GM18507 (cell line): ENCODE results near the gene CPPED1.

Source experiments
- DNase-seq: peaks from one replicate; pipeline ENCODE4 v3.0.0; 2011; ENCODE audit warnings: low read depth; ENCODE audit not compliant: insufficient read length; ENCODE audit errors: extremely low spot score
- FAIRE-seq: peaks from 2 replicates; lab custom pipeline; 2011; peaks lifted over from hg19 to GRCh38; lab: Jason Lieb, UNC

CPPED1 gene

DNA sequence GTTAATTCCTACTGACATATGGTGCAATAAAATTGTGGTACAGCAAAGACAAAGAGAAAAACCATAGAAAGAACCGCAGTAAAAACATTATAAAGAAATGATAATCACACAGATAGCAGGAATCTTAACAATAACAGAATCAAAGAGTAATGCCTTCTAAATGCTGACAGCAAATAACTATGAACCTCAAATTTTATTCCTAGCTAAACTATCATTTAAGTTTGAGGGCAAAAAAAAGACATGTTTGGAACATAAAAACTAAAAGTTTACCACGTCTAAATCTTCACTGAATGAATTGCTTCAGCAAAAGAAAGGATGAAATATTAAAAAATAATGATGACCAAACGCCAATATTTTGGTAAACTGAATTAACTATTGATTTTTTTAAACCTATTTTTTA, 135.8 kb downstream of the CPPED1 start:
- DNase-seq (no peak), FAIRE-seq (no peak)

DNA sequence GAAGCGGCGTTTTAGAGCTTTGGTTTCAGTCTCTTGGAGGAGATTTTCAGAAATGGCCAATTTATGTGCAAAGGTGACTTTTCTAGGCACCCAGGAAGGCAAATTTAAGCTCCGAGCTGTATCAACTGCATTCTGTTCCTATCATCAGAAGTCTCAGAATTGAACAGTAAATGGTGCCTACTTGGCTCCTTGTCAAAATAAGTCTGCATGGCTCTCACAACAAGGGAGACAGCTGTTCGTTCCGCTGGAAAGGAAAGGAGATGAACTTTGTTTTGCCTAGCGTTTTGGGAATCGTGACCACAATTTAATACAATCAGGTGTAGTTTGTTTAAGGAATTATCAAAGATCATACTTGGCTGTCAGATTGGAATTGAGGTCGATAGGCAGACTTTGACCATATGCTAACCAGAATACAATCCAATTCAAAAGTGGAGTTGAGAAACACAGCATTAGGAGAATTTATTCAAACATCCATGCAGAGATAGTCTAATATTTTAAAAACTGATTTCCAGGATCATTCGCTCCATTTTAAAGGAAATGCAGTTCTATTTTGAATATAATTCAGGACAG, 139.4 kb downstream of the CPPED1 start:
- DNase-seq (no peak), FAIRE-seq (no peak)

DNA sequence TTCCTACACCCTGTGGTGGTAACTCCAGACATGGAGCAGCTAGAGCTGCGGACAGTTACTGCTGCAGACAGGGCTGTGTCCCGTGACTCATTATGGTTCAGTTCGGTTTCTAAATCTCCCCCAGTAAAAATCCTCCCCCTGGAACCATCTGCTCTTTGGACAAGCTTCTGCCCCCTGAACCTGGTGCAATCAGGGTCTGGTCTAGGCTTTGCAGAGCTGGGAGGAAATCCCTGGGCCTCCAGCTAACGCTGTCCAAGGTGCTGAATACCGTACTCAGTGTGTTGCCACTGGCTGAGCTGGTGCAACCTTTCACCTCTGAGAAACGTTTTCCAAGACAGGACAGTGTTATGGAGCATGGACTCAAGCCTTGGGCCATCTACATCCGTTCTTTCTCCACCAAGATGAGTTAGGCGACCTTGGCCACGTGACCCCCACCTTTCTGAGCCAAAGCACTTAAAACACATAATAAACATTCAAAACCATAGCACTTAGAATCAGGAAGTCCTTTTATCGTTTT, 142.0 kb downstream of the CPPED1 start:
- FAIRE-seq (no peak), DNase-seq (no peak)

DNA sequence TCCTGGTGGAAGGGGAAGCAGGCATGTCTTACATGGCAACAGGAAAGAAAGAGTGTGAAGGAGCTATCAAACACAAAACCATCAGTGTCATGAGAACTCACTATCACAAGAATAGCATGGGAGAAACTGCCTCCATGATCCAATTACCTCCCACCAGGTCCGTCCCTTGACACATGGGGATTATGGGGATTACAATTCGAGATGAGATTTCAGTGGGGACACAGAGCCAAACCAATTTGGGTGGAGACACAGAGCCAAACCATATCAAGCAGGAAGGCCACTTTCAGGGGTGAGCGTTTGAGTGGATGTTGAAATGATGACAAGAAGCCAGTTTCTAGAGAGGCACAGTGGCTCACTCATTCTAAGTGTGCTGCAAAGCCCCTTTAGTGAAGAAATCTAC, 143.8 kb downstream of the CPPED1 start:
- DNase-seq, result no peak
- FAIRE-seq, result no peak

DNA sequence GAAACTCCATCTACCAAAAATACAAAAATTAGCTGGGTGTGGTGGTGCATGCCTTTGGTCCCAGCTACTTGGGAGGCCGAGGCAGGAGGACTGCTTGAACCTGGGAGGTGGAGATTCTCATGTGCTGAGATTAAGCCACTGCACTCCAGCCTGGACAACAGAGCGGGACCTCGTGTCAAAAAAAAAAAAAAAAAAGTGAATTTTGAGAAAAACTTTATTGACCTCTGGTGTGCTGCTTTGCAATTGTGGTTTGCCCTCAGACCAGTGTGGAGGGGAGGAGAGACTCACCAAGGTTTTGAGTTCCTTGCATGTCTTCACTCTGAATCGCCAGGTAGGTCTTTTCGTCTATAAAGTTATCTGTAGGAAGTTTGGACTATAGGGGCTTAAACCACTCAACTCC, 145.2 kb downstream of the CPPED1 start:
- DNase-seq, result no peak
- no peak for FAIRE-seq

DNA sequence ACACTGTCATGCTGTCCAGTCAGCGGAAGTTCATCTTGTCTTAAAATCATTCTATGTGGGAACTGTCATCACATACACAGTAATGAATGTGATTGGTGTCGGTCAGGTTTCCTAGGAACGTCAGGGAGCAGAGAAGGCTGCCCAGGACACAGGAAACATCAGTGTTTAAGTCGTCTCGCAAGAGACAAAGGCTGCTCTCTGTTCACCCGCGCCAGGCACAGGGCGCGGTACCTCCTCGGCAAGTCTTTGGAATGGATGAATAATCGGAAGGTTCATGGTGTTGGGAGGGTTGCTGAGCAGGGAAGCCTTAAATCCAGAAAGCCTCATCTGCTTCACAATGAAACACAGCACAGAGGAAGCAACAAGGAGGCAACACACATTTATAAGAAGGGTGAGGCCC, 148.2 kb downstream of the CPPED1 start:
- FAIRE-seq (no peak), DNase-seq (no peak)

DNA sequence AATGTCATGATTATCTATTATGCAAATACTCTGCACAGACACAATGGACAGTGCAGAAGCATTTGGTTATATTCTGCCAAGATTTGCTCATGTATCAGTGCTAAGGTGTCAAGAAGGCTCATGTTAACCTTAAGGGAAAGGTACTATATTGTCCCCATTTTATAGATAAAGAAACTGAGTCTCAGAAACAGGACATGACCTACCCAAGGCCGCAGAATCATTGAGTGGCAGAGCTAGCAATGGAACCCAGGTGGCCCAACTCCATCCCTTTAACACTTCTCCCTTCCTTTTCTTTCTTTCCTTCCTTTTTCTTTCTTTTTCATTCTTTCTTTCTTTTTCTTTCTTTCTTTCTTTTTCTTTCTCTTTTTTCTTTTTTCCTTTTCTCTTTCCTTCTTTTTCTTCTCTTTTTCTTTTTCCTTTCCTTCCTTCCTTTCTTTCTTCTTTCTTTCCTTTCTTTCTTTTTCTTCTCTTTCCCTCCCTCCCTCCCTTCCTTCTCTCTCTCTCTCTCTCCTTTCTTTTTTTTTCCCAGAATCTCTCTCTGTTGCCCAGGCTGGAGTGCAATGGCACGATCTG, 149.8 kb downstream of the CPPED1 start:
- FAIRE-seq, result no peak
- DNase-seq, result no peak

DNA sequence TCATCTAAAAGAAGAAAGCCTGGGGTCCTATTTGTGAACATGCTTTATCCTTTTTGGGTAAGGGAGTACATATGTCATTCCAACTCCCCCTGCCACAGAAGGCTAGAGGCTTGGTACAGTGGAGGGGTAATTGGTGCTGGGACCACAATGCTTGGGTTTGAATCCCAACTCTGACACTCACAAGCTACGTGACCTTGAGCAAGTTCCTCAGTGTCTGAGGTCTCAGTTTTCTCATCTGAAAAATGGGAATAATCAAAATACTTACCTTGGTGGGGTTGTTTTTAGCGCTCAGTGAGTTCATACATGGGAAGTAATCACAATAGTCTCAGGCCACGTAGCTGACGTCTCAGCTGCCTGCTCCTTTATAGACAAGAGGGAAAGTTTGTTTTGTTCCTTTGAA, 150.8 kb downstream of the CPPED1 start:
- FAIRE-seq (no peak), DNase-seq (no peak)

DNA sequence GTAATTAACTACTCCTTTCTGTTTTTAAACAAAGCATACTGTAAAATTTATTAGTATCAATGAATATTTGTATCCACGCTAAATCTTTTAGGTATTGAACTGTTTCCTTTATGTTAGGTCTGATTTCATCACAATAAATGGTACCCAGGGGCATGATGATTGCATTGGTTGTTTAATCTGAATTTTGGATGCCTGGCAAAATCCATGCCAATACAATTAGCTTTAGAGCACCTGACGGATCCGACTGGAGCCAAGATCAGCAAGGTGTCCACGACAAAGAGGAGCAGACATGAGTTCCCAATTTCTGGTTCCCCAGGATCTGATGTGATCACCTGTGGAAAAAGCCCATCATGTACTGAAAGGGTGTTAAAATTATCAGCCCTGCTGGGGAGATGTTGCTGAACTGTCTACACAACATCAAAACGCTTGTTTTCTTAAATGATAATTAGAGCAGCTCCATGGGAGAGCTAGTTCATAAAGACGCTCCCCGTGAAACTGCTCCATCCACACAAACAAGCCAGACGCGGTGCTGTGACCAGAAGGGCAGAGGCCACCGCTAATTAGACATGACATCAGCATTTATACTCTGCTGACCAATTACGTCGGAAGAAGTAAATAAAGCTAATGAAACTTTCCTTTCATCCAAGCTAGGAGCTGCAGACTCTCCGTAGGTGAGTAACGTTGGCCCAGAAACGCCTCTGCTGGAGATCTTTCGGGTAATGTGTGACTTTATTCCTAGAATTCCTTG, 151.7 kb downstream of the CPPED1 start:
- FAIRE-seq, result no peak
- no peak for DNase-seq

DNA sequence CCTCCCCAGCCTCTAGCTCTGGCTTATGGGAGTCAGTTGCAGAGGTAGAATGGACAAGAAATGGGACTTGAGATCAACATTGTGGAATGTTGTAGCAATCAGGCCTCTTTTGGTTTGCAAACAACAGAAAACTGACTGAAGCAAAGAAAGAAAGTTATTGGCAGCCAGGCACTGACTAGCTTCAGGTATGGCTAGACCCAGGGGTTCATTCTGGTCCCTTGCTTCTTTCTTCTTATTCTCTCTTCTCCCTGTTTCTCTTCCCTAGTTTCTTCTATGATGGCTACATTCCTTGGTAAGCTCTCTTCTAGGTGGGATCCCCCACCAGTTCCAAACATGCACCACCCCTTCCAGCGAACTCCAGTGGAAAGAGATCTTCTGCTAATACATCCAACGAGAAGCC, 154.3 kb downstream of the CPPED1 start:
- FAIRE-seq (no peak), DNase-seq (no peak)

DNA sequence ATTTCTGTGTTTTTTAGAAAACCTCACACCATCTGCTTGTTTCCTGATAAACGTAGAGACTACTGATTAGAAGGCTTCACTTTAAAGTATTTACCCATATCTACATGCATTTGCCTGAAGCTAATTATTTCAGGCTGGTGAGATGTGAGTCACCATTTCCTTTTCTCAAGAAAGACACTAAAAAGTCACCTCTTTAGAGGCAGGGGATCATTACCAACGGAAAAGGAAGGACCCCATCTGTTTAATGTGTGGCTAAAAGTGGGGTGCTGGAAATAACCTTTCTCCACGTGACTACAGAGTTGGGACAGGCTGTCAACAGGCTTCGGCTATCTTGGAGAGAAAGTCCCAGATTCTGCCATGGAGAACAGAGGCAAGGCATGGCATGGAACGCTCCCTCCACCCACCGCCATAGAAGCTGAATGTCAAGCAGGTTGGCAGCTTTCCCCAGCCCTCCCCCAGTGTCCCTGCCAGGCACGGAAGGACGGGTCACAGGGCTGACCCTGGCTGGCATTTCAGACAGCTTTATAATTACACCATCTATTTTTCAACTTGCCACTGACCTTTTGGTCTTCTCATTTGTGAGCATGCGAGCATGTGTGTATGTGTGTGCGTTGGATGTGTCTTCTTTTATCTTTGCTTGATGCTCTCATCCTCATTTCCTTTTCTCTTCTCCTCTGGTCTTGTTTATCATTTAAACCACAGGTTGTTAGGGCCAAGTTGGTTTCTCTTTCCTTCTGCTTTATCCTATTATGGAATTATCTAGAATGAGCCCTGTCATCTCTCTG, 157.0 kb downstream of the CPPED1 start:
- FAIRE-seq (peak; percentile 69), DNase-seq (no peak)

DNA sequence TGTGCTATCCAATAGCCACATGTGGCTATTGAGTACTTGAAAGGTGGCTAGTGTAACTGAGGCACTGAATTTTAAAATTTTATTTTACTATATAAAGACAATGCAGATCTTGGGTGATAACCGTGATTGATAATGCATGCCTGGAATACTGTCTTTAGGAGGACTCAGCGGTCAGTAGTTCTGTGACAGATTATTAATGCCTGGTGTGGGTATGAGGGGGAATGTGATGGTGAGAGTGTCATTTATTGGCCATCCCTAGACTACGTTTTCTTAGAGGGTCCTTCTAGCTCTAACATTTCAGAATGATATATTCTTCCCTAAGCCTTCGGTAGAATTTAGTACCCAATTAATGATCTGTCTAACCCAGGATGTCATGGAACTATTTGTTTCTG, 157.6 kb downstream of the CPPED1 start:
- no peak for FAIRE-seq

DNA sequence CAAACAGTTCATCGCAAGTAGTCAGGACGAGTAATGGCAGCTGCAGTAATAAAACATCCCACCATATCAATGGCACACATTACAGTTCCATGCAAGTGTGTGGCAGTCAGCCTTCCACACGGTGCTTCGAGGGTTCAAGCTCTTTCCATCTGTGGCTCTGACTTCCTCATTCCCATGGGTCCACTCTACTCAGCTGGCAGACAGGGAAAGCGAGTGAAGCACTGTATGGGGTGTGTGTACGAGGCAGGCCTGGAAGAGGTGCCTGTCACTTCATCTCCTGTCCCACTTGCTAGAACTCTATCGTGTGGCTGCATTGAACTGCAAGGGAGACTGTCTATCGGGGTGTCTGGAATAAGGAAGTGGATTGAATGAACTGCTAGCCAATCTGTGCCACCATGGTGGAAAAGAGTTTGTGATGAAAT, 160.6 kb downstream of the CPPED1 start:
- FAIRE-seq (no peak), DNase-seq (no peak)

More for the DNA sequence above, 157.6 kb downstream of the CPPED1 start:
- DNase-seq, result no peak

DNA sequence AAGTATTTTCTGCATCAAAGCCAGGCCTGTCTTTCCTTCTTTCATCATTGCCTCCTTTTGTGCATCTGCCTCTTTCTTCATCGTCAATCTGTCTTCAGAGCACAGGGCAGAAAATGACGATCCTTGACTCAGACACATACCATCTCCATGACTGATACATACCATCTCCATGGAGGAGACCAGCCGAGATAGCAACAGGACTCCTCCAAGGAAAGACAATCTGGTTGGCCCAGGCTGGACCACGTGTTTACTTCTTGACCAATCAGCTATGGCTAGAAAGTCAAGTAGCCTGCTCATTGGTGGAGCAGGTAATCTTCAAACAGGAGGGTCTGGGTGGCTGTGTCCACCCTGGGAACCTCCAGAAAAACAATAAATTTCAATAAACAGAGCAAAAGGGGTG, 164.6 kb downstream of the CPPED1 start:
- no peak for DNase-seq
- no peak for FAIRE-seq

DNA sequence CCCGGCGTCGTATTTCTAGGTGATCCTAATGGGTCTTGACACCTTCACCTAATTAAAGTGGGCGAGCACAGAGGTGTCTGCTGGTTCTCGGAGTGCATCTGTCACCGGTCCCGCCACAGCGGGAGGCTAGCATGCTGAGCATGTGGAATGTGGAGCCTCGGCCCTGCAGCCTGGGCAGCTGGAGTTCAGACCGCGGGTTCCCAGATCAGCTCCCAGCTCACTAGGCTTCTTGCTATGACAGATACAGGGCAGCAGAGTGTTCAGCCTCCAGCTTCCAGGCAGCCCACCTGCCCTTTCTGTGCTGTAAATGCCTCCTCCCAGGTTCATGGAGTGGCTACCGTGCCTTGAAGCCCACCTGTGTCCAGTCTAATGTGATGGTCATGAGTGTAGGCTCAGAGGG, 166.7 kb downstream of the CPPED1 start:
- FAIRE-seq, result no peak

DNA sequence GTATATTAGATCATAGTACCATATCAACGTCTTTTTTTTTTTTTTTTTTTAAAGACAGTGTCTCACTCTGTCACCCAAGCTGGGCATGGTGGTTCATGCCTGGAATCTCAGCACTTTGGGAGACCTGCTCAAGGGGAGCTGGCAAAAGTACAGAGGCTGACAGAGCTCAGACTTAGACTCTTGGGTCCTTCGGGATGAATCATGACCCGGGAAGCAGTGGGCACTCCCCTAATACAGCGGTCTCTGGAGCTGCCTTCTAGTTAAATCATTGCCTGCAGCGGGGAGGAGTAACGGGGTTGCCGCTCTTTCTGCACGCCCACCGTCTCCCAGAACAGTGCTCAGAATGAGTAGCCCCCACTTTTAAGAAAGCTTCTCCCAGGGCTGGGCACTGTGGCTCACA, 174.4 kb downstream of the CPPED1 start:
- FAIRE-seq (no peak), DNase-seq (no peak)

More for the DNA sequence above, 166.7 kb downstream of the CPPED1 start:
- DNase-seq, result no peak

DNA sequence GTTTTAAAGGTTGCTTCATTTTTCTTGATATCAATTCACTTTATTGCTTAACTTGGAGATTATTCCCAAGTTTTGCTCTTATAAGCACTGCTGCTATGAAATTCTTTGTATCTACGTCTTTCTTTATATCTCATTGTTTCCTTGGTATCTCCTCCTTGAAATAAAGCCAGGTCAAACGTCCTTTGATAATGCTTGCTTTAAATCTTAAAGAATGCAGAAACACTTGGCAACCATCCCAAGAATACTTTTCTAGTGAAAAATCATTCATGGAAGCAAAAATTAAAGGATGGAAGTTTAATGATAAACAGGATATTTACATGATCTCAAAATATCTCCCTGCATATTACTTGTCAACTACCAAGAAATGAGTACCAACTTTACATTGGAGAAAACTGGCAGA, 175.2 kb downstream of the CPPED1 start:
- no peak for FAIRE-seq
- no peak for DNase-seq

DNA sequence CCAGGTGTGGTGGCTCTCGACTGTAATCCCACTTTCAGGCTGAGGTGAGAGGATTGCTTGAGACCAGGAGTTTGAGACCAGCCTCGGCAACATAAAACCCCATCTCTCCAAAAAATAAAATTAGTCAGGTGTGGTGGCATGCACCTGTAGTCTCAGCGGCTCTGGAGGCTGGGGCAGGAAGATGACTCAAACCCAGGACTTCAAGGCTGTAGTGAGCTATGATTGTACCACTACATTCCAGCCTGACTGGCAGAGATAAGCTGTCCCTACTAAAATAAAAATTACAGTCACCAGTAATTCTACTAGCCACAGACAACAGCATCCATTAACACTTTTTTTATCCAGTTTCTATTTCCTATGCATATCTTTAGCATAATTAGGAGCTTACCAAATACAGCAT, 176.3 kb downstream of the CPPED1 start:
- FAIRE-seq, result no peak
- no peak for DNase-seq

DNA sequence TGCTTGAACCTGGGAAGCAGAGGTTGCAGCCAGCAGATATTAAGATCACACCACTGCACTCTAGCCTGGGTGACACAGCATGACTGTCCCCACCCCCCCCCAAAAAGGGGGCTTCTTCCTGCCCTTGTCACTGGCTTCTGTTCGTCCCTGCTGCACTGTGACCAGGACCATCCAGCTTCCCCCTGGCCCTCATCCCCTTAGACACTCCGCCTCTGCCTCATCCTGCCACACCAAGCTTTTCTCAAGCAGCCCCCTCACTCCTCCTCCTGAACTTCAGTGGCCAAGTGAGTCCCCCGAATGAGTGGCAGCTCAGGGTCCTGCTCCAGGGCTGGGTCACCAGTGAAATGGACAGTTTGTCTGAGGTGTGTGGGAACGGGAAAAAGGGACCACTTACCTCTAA, 177.3 kb downstream of the CPPED1 start:
- no peak for FAIRE-seq
- no peak for DNase-seq

DNA sequence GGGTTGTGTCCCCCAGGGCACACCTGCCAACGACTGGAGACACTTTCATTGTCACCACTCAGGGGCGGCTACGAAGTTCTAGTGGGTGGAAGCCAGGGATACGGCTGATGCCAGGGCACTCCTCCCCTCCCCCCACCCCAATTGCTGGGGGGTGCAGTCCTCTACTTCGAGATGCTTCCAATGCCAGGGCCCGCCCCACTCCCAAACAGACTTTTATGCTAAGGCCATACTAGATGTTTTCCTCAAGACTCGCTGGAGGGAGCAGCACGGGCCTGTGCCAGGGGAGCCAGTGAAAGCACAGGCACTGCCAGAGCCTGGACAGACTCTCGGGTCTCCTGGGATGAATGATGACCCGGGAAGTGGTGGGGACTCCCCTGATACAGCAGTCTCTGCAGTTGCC, 178.0 kb downstream of the CPPED1 start:
- DNase-seq, result no peak

More for the DNA sequence above, 178.0 kb downstream of the CPPED1 start:
- FAIRE-seq, result no peak
